Neural progenitor cell (in vitro differentiated cells): ENCODE data around the gene SPRR5. TPM values are rescaled to one million over a fixed set of nuclear protein-coding genes. Genes with fewer than 3 reads are reported as not detected.

ENCODE experiments used
- DNase-seq: peaks from one replicate; pipeline ENCODE4 v3.0.0-alpha.2; 2016; ENCODE audit warnings: low spot score
- H2AFZ ChIP-seq: fragments of 200-600 bp; sonication (generic); replicated peaks from 2 replicates; pipeline ENCODE4 v1.6.1; 2016; ENCODE audit warnings: antibody characterized with exemption
- H3F3A ChIP-seq: fragments of 200-600 bp; sonication (generic); 2 replicates; pipeline ENCODE4 v1.6.1; 2016; ENCODE audit warnings: antibody characterized with exemption, low read depth
- H3K27ac ChIP-seq: fragments of 200-600 bp; sonication (generic); 2 replicates; pipeline ENCODE4 v1.5.1; 2016; ENCODE audit warnings: mild to moderate bottlenecking
- H3K27me3 ChIP-seq: fragments of 200-600 bp; sonication (generic); 2 replicates; pipeline ENCODE4 v1.6.1; 2016; ENCODE audit warnings: mild to moderate bottlenecking, moderate library complexity
- H3K36me3 ChIP-seq: fragments of 200-600 bp; sonication (generic); 2 replicates; pipeline ENCODE4 v1.5.1; 2016
- H3K4me1 ChIP-seq: fragments of 200-600 bp; sonication (generic); 2 replicates; pipeline ENCODE4 v1.6.1; 2016; ENCODE audit warnings: mixed run types
- H3K4me2 ChIP-seq: fragments of 200-600 bp; sonication (generic); 2 replicates; pipeline ENCODE4 v1.6.1; 2016
- H3K4me3 ChIP-seq: fragments of 200-600 bp; sonication (generic); 2 replicates; pipeline ENCODE4 v1.5.1; 2016
- H3K79me2 ChIP-seq: fragments of 200-600 bp; sonication (generic); 2 replicates; pipeline ENCODE4 v1.6.1; 2016; ENCODE audit warnings: low read depth
- H3K9ac ChIP-seq: fragments of 200-600 bp; sonication (generic); 2 replicates; pipeline ENCODE4 v1.6.1; 2016
- H3K9me3 ChIP-seq: fragments of 200-600 bp; sonication (generic); 2 replicates; pipeline ENCODE4 v1.5.1; 2016; ENCODE audit warnings: low read depth
- H4K20me1 ChIP-seq: fragments of 200-600 bp; sonication (generic); 2 replicates; pipeline ENCODE4 v1.6.1; 2016; ENCODE audit warnings: low read depth
- H3K27ac Mint-ChIP-seq: 3 replicates; pipeline ENCODE4 v1.8.0; 2021; ENCODE audit warnings: mixed read lengths
- H3K27me3 Mint-ChIP-seq: 2 replicates; pipeline ENCODE4 v1.8.0; 2022; ENCODE audit warnings: low read depth, mild to moderate bottlenecking, inconsistent platforms, moderate library complexity, mixed read lengths; ENCODE audit not compliant: insufficient read depth
- H3K36me3 Mint-ChIP-seq: 3 replicates; pipeline ENCODE4 v1.8.0; 2021; ENCODE audit warnings: mixed read lengths
- H3K4me1 Mint-ChIP-seq: 3 replicates; pipeline ENCODE4 v1.8.0; 2021; ENCODE audit warnings: mixed read lengths
- H3K4me3 Mint-ChIP-seq: 3 replicates; pipeline ENCODE4 v1.8.0; 2021; ENCODE audit warnings: mild to moderate bottlenecking, moderate library complexity, mixed read lengths
- H3K9me3 Mint-ChIP-seq: 3 replicates; pipeline ENCODE4 v1.8.0; 2020; ENCODE audit warnings: mixed read lengths
- EZH2 ChIP-seq: fragments of 200-600 bp; sonication (generic); IDR thresholded peaks from 2 replicates; pipeline ENCODE4 v1.6.1; 2017; ENCODE audit warnings: antibody characterized with exemption, mild to moderate bottlenecking, moderate library complexity
- EZH2phosphoT487 ChIP-seq: fragments of 200-600 bp; sonication (generic); IDR thresholded peaks from 2 replicates; pipeline ENCODE4 v1.6.1; 2017; ENCODE audit warnings: antibody characterized with exemption
- total RNA-seq: library from RNA; depleted of rRNA; stranded (reverse); fragments of >200 nt; gene quantifications from 2 replicates; pipeline ENCODE4 v1.2.3, GENCODE V29; 2015; ENCODE audit warnings: low replicate concordance
- TF ChIP-seq, protein P1 (sequence below): fragments of 200-600 bp; sonication (generic); IDR thresholded peaks from 2 replicates; pipeline ENCODE4 v1.5.1; 2017; ENCODE audit warnings: antibody characterized with exemption, mild to moderate bottlenecking

SPRR5 gene
- total RNA-seq, 1 donor from 2014 or later = not detected

DNA sequence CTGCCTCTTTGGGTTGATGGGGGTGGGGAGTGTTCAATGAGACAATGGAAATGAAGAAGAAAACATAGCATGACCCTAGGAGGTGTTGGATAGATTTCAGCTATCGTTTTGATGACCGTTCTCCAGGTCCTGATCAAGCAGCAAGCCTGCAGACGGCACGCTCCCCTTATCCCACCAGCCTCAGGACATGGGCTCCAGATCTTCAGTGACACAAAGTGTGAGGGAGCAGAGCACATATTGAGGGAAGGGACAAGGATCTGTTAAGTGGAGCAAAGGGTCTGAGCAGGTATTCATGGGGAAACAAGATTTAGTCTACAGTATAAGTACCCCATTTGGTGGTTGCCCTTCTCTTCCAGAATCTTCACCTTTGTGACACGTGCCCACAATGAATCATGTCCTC, 4.7 kb downstream of the SPRR5 start:
- no peak overlapping the region for H3K27ac ChIP-seq
- H3K79me2 ChIP-seq = no peaks in the 10 kb centered on the region
- peaks cover 4% of the 10 kb centered on the region for H3K9me3 ChIP-seq
- Mint-ChIP-seq H3K4me3 (no peak overlapping the region), H3K27me3 (peaks cover 6% of the 10 kb centered on the region), H3K36me3 (no peaks in the 10 kb centered on the region), H3K4me1 (no peaks in the 10 kb centered on the region), H3K27ac (no peak overlapping the region), H3K9me3 (peaks cover 4% of the 10 kb centered on the region)
- H3K4me3 ChIP-seq = no peak overlapping the region
- H4K20me1 ChIP-seq = no peaks in the 10 kb centered on the region
- no peaks in the 10 kb centered on the region for H3K27me3 ChIP-seq
- H3K36me3 ChIP-seq = no peaks in the 10 kb centered on the region
- H2AFZ ChIP-seq = no peak overlapping the region
- DNase-seq = no peak
- no peaks in the 10 kb centered on the region for H3K4me1 ChIP-seq
- no peak overlapping the region for H3K4me2 ChIP-seq
- H3K9ac ChIP-seq = no peak overlapping the region
- H3F3A ChIP-seq = no peaks in the 10 kb centered on the region
- TF ChIP-seq EZH2phosphoT487 (no peak), EZH2 (no peak)
- TF ChIP-seq, protein P1, sequence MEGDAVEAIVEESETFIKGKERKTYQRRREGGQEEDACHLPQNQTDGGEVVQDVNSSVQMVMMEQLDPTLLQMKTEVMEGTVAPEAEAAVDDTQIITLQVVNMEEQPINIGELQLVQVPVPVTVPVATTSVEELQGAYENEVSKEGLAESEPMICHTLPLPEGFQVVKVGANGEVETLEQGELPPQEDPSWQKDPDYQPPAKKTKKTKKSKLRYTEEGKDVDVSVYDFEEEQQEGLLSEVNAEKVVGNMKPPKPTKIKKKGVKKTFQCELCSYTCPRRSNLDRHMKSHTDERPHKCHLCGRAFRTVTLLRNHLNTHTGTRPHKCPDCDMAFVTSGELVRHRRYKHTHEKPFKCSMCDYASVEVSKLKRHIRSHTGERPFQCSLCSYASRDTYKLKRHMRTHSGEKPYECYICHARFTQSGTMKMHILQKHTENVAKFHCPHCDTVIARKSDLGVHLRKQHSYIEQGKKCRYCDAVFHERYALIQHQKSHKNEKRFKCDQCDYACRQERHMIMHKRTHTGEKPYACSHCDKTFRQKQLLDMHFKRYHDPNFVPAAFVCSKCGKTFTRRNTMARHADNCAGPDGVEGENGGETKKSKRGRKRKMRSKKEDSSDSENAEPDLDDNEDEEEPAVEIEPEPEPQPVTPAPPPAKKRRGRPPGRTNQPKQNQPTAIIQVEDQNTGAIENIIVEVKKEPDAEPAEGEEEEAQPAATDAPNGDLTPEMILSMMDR = no peak

GRCh38 chr1:152953761-152954160, 6.8 kb downstream of the SPRR5 start:
- no peak overlapping the region for H2AFZ ChIP-seq
- H3K27ac ChIP-seq = no peak overlapping the region
- H3K4me1 Mint-ChIP-seq = no peaks in the 10 kb centered on the region
- no peaks in the 10 kb centered on the region for H3K79me2 ChIP-seq
- no peak overlapping the region for H3K4me3 Mint-ChIP-seq
- H3K27me3 ChIP-seq = no peaks in the 10 kb centered on the region
- peaks cover 3% of the 10 kb centered on the region for H3K9me3 Mint-ChIP-seq
- H3K4me3 ChIP-seq = no peak overlapping the region
- H3K4me1 ChIP-seq = no peaks in the 10 kb centered on the region
- no peak for DNase-seq
- no peak overlapping the region for H3K9ac ChIP-seq
- H3K9me3 ChIP-seq = peaks cover 4% of the 10 kb centered on the region
- no peaks in the 10 kb centered on the region for H3K36me3 Mint-ChIP-seq
- peaks cover 6% of the 10 kb centered on the region for H3K27me3 Mint-ChIP-seq
- TF ChIP-seq EZH2phosphoT487 = no peak
- TF ChIP-seq, protein P1 = no peak
- no peak for TF ChIP-seq EZH2
- no peak overlapping the region for H3K4me2 ChIP-seq
- no peak overlapping the region for H3K27ac Mint-ChIP-seq
- no peaks in the 10 kb centered on the region for H3K36me3 ChIP-seq
- H3F3A ChIP-seq = no peaks in the 10 kb centered on the region
- no peaks in the 10 kb centered on the region for H4K20me1 ChIP-seq

DNA sequence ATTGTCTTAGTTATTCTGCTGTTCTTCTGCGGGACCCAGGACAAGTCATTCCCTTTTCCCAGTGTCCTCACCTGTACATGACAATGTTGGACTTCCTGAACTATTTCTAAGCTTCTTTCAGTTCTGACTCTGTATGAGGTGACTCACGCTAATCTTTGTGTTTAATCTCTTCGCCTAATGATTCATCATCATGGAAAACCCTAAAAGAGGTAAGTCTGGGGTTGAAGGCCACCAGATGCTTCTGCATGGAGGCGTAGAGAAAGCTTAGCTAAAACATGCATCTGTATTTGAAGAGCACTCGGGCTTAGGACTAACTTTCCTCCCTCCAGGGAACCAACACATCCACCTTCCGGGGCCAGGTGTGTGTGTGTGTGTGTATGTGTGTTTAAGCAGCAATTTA, 7.4 kb downstream of the SPRR5 start:
- H3K9me3 Mint-ChIP-seq = peaks cover 3% of the 10 kb centered on the region
- H3K27me3 ChIP-seq = no peaks in the 10 kb centered on the region
- no peak overlapping the region for H3K4me3 ChIP-seq
- no peaks in the 10 kb centered on the region for H3K4me1 Mint-ChIP-seq
- peaks cover 6% of the 10 kb centered on the region for H3K27me3 Mint-ChIP-seq
- no peaks in the 10 kb centered on the region for H3K4me1 ChIP-seq
- H3K36me3 ChIP-seq = no peaks in the 10 kb centered on the region
- no peak overlapping the region for H3K27ac ChIP-seq
- H3K4me2 ChIP-seq = no peak overlapping the region
- no peak overlapping the region for H3K4me3 Mint-ChIP-seq
- no peak overlapping the region for H2AFZ ChIP-seq
- H3K79me2 ChIP-seq = no peaks in the 10 kb centered on the region
- no peak overlapping the region for H3K27ac Mint-ChIP-seq
- TF ChIP-seq EZH2 (no peak), EZH2phosphoT487 (no peak)
- TF ChIP-seq, protein P1 = no peak
- H4K20me1 ChIP-seq = no peaks in the 10 kb centered on the region
- H3F3A ChIP-seq = no peaks in the 10 kb centered on the region
- no peak for DNase-seq
- H3K9ac ChIP-seq = no peak overlapping the region
- no peaks in the 10 kb centered on the region for H3K36me3 Mint-ChIP-seq
- H3K9me3 ChIP-seq = peaks cover 4% of the 10 kb centered on the region
